AG09309 (cell line): Measurements from ENCODE around the gene PLCG1.

Source experiments
- DNase-seq: peaks from one replicate; pipeline ENCODE4 v3.0.0-alpha.2; 2010; ENCODE audit warnings: low read depth
- H3K4me3 ChIP-seq: 2 replicates; pipeline ENCODE4 v1.5.1; 2011; ENCODE audit warnings: mild to moderate bottlenecking, low read depth, low read length, moderate library complexity; ENCODE audit not compliant: control insufficient read depth
- CTCF ChIP-seq: IDR thresholded peaks from 2 replicates; pipeline ENCODE4 v1.5.1; 2011; ENCODE audit warnings: mild to moderate bottlenecking, low read depth, low read length, inconsistent platforms; ENCODE audit not compliant: insufficient read depth, control insufficient read depth; ENCODE audit errors: missing control alignments

PLCG1 gene

GRCh38 chr20:41178495-41178894 is 41.2 kb downstream of the PLCG1 start:
- no peak for DNase-seq
- no peak for TF ChIP-seq CTCF
- H3K4me3 ChIP-seq = no peak overlapping the region

GRCh38 chr20:41178904-41179432 is 41.6 kb downstream of the PLCG1 start:
- no peak overlapping the region for H3K4me3 ChIP-seq
- TF ChIP-seq CTCF = no peak
- DNase-seq = no peak

GRCh38 chr20:41179961-41180360 is 42.6 kb downstream of the PLCG1 start:
- DNase-seq = no peak
- H3K4me3 ChIP-seq = no peak overlapping the region
- TF ChIP-seq CTCF = no peak

DNA sequence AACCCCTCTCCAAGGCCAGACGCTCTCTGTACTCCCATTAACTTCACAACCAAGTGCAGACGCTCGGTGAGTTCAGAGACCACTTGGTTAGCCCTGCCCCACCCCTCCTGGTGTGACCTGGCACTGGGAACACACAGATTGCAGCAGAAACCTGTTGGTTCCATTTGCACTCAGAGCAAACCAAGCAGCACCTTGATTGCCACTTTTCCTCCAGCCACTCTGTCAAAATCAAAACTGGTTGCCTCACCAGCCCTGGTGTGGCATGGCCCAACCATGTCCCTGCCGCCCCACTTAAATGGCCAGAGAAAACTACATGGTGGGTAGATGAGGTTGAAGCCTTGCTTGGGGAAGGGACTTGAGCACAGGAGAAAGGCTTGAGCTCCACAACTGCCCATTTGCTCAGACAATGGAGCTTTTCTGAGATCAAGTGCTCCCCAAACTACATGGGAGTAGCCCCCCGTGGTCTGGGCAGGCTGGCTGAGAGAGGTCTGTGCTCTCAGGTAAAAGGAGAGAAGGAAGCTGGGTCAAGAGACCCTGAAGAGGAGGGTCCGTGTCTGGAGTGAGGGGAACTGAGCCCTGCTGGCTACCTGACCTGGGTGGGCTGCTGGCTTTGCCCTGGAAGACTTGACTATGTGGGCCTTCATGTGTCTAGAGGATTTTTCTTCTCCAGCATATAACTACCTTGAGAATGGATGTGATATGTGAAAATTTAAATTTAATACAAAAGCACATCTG is 43.4 kb downstream of the PLCG1 start:
- no peak overlapping the region for H3K4me3 ChIP-seq
- TF ChIP-seq CTCF = no peak
- DNase-seq = no peak

- no peak for TF ChIP-seq CTCF
- DNase-seq = no peak
- H3K4me3 ChIP-seq = no peak overlapping the region
Measured at GRCh38 chr20:41181567-41181966, 44.2 kb downstream of the PLCG1 start.

DNA sequence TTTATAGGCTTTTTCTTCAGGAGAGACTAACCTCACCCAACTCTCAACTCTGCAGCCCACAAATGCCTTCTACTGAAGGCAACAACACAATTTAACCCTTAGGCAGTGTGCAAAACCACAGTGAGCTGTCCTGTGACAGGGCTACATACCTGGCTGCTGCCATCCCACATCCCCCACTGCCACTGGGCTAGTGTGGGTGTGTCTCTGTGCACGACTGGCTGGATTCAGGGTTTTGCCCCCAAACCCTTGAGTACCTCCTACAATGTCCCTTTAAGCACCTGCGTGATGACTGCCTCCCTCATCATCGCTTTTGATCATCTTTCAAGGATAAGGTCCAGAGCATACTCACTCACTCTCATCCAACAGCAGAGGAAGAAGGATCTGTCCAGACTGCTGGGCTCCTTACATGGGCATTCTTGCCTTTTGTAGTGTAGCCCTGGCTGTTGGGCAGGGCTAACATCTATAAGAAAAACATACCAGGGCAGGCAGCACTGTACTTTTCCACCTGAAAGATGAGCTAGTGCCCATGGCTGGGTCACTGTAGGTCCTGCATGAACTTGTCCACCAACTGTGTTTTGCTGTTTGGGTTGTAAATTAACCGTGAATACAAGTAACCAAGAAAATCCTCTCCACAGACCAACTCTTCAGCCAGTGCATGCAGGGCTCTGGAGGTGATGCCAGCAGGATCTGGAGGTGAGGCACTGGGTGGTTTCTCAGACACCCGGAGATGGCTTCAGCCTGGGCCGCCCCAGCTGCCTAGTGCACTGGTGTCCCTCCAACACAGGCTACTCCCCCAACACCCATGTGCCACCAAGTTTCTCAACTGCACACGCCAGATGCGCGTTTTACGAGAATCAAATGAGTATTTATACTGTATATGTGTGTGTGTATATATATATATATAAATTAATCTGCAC is 45.2 kb downstream of the PLCG1 start:
- DNase-seq = no peak
- no peak for TF ChIP-seq CTCF
- no peak overlapping the region for H3K4me3 ChIP-seq
